Mesothelial cell of epicardium (in vitro differentiated cells): ENCODE results near the gene MED27. TPM values are rescaled to one million over a fixed set of nuclear protein-coding genes. Genes with fewer than 3 reads are reported as not detected.

Experiments used
- DNase-seq, 2 experiments: peaks; one replicate each; pipeline ENCODE4 v3.0.0; 2021; ENCODE audit warnings: low spot score in 2 of 2; ENCODE audit not compliant: unreplicated experiment in 2 of 2
- H3K27ac Mint-ChIP-seq: 2 replicates; pipeline ENCODE4 v1.8.0; 2021; ENCODE audit warnings: mixed read lengths
- H3K27me3 Mint-ChIP-seq: 2 replicates; pipeline ENCODE4 v1.8.0; 2021; ENCODE audit warnings: low read depth, mixed read lengths
- H3K36me3 Mint-ChIP-seq: 2 replicates; pipeline ENCODE4 v1.8.0; 2021; ENCODE audit warnings: mixed read lengths
- H3K4me1 Mint-ChIP-seq: 2 replicates; pipeline ENCODE4 v1.8.0; 2021; ENCODE audit warnings: mixed read lengths
- H3K4me3 Mint-ChIP-seq: 2 replicates; pipeline ENCODE4 v1.8.0; 2021; ENCODE audit warnings: mild to moderate bottlenecking, moderate library complexity, mixed read lengths
- H3K9me3 Mint-ChIP-seq: 2 replicates; pipeline ENCODE4 v1.8.0; 2021; ENCODE audit warnings: mixed read lengths
- CTCF ChIP-seq: fragments of 200-600 bp; sonication (generic); IDR thresholded peaks from one replicate; pipeline ENCODE4 v1.5.0; 2021; ENCODE audit warnings: antibody characterized with exemption; ENCODE audit not compliant: unreplicated experiment
- total RNA-seq: library from RNA; stranded (reverse); gene quantifications from 3 replicates; pipeline ENCODE4 v1.2.1, GENCODE V29; 2021

The MED27 gene
- total RNA-seq, 1 donor from 2014 or later: 29.0 TPM

GRCh38 chr9:132048201-132048600, 31.5 kb downstream of the MED27 start:
- Mint-ChIP-seq H3K27me3 (no peaks in the 10 kb centered on the region), H3K27ac (no peak overlapping the region), H3K9me3 (no peaks in the 10 kb centered on the region)

GRCh38 chr9:132046456-132046855, 33.2 kb downstream of the MED27 start:
- H3K27ac Mint-ChIP-seq: no peak overlapping the region
- no peaks in the 10 kb centered on the region for H3K27me3 Mint-ChIP-seq
- DNase-seq: no peak
- H3K36me3 Mint-ChIP-seq: no peaks in the 10 kb centered on the region
- peaks cover 29% of the 10 kb centered on the region for H3K4me1 Mint-ChIP-seq
- H3K4me3 Mint-ChIP-seq: no peak overlapping the region
- no peaks in the 10 kb centered on the region for H3K9me3 Mint-ChIP-seq
- no peak for TF ChIP-seq CTCF

More at GRCh38 chr9:132048201-132048600, 31.5 kb downstream of the MED27 start:
- TF ChIP-seq CTCF: no peak
- no peaks in the 10 kb centered on the region for H3K36me3 Mint-ChIP-seq
- H3K4me3 Mint-ChIP-seq: no peak overlapping the region
- no peak for DNase-seq
- peaks cover 17% of the 10 kb centered on the region for H3K4me1 Mint-ChIP-seq

DNA sequence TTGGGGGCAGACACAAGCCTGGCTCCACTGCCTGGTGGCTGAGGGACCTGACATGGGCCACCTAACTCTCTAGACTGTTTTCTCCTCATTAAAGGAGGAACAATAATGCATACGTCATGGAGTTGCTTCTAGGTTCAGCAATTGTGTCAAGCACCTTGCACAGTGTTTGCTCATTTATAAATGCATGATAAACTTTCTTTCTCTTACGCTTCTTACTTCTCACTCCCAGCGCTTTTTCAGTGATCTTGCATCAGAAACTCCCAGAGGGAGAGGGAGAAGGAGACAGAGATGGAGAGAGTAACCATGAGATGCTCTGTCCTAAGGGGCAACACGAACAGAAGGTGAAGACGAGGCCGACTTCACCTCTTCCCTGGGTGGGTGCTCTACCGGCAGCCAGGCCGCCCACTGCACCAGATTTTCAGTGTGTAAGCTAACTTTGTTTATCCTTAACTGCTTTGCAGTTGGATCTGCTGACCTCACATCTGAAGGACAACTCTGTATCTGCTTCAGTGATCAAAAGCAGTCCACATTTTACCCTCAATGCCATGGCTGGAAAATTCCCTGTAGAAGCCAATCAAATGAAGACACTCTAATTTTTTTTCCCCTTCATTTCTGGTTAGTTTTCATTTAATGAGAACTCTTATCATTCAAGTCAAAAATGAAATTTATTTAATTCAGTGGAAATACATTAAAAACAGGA, 35.3 kb downstream of the MED27 start:
- no peak overlapping the region for H3K27ac Mint-ChIP-seq
- no peak for TF ChIP-seq CTCF

GRCh38 chr9:132043708-132044107, 36.0 kb downstream of the MED27 start:
- DNase-seq: no peak
- no peak overlapping the region for H3K4me3 Mint-ChIP-seq
- no peaks in the 10 kb centered on the region for H3K9me3 Mint-ChIP-seq
- no peaks in the 10 kb centered on the region for H3K27me3 Mint-ChIP-seq
- H3K27ac Mint-ChIP-seq: no peak overlapping the region
- no peak for TF ChIP-seq CTCF
- H3K4me1 Mint-ChIP-seq: peaks cover 32% of the 10 kb centered on the region
- H3K36me3 Mint-ChIP-seq: no peaks in the 10 kb centered on the region

More for the DNA sequence above, 35.3 kb downstream of the MED27 start:
- Mint-ChIP-seq H3K4me3 (no peak overlapping the region), H3K4me1 (peaks cover 33% of the 10 kb centered on the region), H3K9me3 (no peaks in the 10 kb centered on the region), H3K36me3 (no peaks in the 10 kb centered on the region), H3K27me3 (no peaks in the 10 kb centered on the region)
- no peak for DNase-seq

GRCh38 chr9:132042324-132042723, 37.3 kb downstream of the MED27 start:
- Mint-ChIP-seq H3K4me1 (peaks cover 22% of the 10 kb centered on the region), H3K9me3 (no peaks in the 10 kb centered on the region), H3K27ac (no peak overlapping the region), H3K27me3 (no peaks in the 10 kb centered on the region), H3K4me3 (no peak overlapping the region), H3K36me3 (no peaks in the 10 kb centered on the region)
- no peak for TF ChIP-seq CTCF
- no peak for DNase-seq
